CD14-positive monocyte (primary cell): ENCODE results near the gene IRX3. TPM values are rescaled to one million over a fixed set of nuclear protein-coding genes. Genes with fewer than 3 reads are reported as not detected.

ENCODE experiments used
- DNase-seq, 3 donors: peaks; one replicate each; pipeline ENCODE4 v3.0.0-alpha.2; 2011 to 2022
- H2AFZ ChIP-seq: 2 replicates; pipeline ENCODE4 v1.6.0; 2012; ENCODE audit warnings: mild to moderate bottlenecking, low read depth, low read length, inconsistent platforms; ENCODE audit not compliant: insufficient read depth, poor library complexity, severe bottlenecking
- H3K27ac ChIP-seq, 2 donors: 1 replicate in 1 of 2; 2 replicates in 1 of 2; pipeline ENCODE4 v1.5.1; 2012 to 2013; ENCODE audit warnings: low read length in 2 of 2, control low read depth in 1 of 2, inconsistent platforms in 1 of 2, low read depth in 1 of 2, mild to moderate bottlenecking in 1 of 2
- H3K27me3 ChIP-seq, 2 donors: one replicate each; pipeline versions ENCODE4 v1.6.0 to v1.6.1; 2011 to 2013; ENCODE audit warnings: low read length in 2 of 2; ENCODE audit not compliant: control insufficient read depth in 2 of 2, insufficient read depth in 2 of 2
- H3K36me3 ChIP-seq, 2 donors: replicated peaks in 1 of 2; 1 replicate in 1 of 2; 2 replicates in 1 of 2; pipeline versions ENCODE4 v1.5.1 to v1.6.1; 2012 to 2013; ENCODE audit warnings: low read length in 2 of 2, control low read depth in 1 of 2, inconsistent platforms in 1 of 2, mild to moderate bottlenecking in 1 of 2; ENCODE audit not compliant: insufficient read depth in 2 of 2, control insufficient read depth in 1 of 2
- H3K4me1 ChIP-seq, 2 donors: 1 replicate in 1 of 2; 2 replicates in 1 of 2; pipeline versions ENCODE4 v1.5.1 to v1.6.1; 2012 to 2013; ENCODE audit warnings: low read length in 2 of 2, control low read depth in 1 of 2, inconsistent platforms in 1 of 2, mild to moderate bottlenecking in 1 of 2, moderate library complexity in 1 of 2; ENCODE audit not compliant: insufficient read depth in 2 of 2, control insufficient read depth in 1 of 2
- H3K4me2 ChIP-seq: replicated peaks from 2 replicates; pipeline ENCODE3; 2012; ENCODE audit warnings: low read length, moderate library complexity, mild to moderate bottlenecking; ENCODE audit not compliant: poor library complexity, severe bottlenecking; ENCODE audit errors: extremely low read depth
- H3K4me3 ChIP-seq, 3 experiments: fragments of 200-600 bp in 1 of 3; sonication (generic) in 1 of 3; replicated peaks in 1 of 3; 1 replicate in 2 of 3; 2 replicates in 1 of 3; pipeline ENCODE4 v1.5.1; 2011 to 2013; ENCODE audit warnings: low read length in 3 of 3, mild to moderate bottlenecking in 3 of 3, control low read depth in 2 of 3, low read depth in 2 of 3, inconsistent platforms in 1 of 3, moderate library complexity in 1 of 3
- H3K79me2 ChIP-seq: 2 replicates; pipeline ENCODE4 v1.6.0; 2012; ENCODE audit warnings: mild to moderate bottlenecking, control low read depth, inconsistent platforms, low read length, moderate library complexity; ENCODE audit not compliant: insufficient read depth
- H3K9ac ChIP-seq: 2 replicates; pipeline ENCODE4 v1.6.0; 2017; ENCODE audit warnings: low read length, mild to moderate bottlenecking; ENCODE audit not compliant: insufficient read depth, poor library complexity, severe bottlenecking
- H3K9me3 ChIP-seq, 2 donors: replicated peaks in 1 of 2; 1 replicate in 1 of 2; 2 replicates in 1 of 2; pipeline versions ENCODE4 v1.5.1 to v1.6.1; 2012 to 2013; ENCODE audit warnings: low read length in 2 of 2, control low read depth in 1 of 2; ENCODE audit not compliant: control insufficient read depth in 1 of 2, insufficient read depth in 1 of 2
- H4K20me1 ChIP-seq: 2 replicates; pipeline ENCODE4 v1.6.0; 2012; ENCODE audit warnings: mild to moderate bottlenecking, low read length, control low read depth, moderate library complexity; ENCODE audit not compliant: insufficient read depth
- H3K27ac Mint-ChIP-seq, 7 donors: one replicate each; pipeline ENCODE4 v1.8.0; 2020; ENCODE audit warnings: mild to moderate bottlenecking in 7 of 7, mixed read lengths in 7 of 7, moderate library complexity in 6 of 7, inconsistent platforms in 2 of 7
- H3K27me3 Mint-ChIP-seq, 3 donors: one replicate each; pipeline ENCODE4 v1.8.0; 2021 to 2022; ENCODE audit warnings: low read depth in 3 of 3, mild to moderate bottlenecking in 3 of 3, mixed read lengths in 3 of 3, moderate library complexity in 3 of 3, inconsistent platforms in 1 of 3
- H3K36me3 Mint-ChIP-seq, 2 donors: one replicate each; pipeline ENCODE4 v1.8.0; 2020; ENCODE audit warnings: mixed read lengths in 2 of 2, inconsistent platforms in 1 of 2, mild to moderate bottlenecking in 1 of 2
- H3K4me1 Mint-ChIP-seq: one replicate; pipeline ENCODE4 v1.8.0; 2020; ENCODE audit warnings: mild to moderate bottlenecking, mixed read lengths
- H3K4me3 Mint-ChIP-seq, 2 donors: one replicate each; pipeline ENCODE4 v1.8.0; 2020; ENCODE audit warnings: mild to moderate bottlenecking in 2 of 2, mixed read lengths in 2 of 2, moderate library complexity in 1 of 2
- H3K9me3 Mint-ChIP-seq, 7 donors: one replicate each; pipeline ENCODE4 v1.8.0; 2020 to 2022; ENCODE audit warnings: mixed read lengths in 7 of 7, mild to moderate bottlenecking in 6 of 7, moderate library complexity in 6 of 7, inconsistent platforms in 2 of 7
- WGBS: methylation state at CpG from one replicate; pipeline ENCODE4 v1.1.5; 2013; ENCODE audit warnings: missing lambda C conversion rate; ENCODE audit not compliant: insufficient coverage; 5-methylcytosine and 5-hydroxymethylcytosine counted together
- intact Hi-C, 2 donors: fragments of 100-400 bp; cut with micrococcal nuclease; formaldehyde crosslinking; loops; one replicate each; pipeline versions ENCODE4 v1.15.0 to v1.15.1; 2023
- polyA plus RNA-seq, 3 donors: library from polyadenylated mRNA; depleted of rRNA in 1 of 3; unstranded in 2 of 3; stranded (reverse) in 1 of 3; fragments of 300-500 nt in 2 of 3; fragments of >200 nt in 1 of 3; fragmentation: Illumina TruSeq in 2 of 3; gene quantifications; 1 replicate in 2 of 3; 2 replicates in 1 of 3; pipeline ENCODE4 v1.2.3, GENCODE V29; 2012 to 2021
- TF ChIP-seq, protein P1 (sequence below): fragments of 200-600 bp; IDR thresholded peaks from one replicate; pipeline ENCODE4 v1.8.0; 2022; ENCODE audit warnings: antibody characterized with exemption, mild to moderate bottlenecking

The IRX3 gene
- polyA plus RNA-seq, 3 donors, result not detected

DNA sequence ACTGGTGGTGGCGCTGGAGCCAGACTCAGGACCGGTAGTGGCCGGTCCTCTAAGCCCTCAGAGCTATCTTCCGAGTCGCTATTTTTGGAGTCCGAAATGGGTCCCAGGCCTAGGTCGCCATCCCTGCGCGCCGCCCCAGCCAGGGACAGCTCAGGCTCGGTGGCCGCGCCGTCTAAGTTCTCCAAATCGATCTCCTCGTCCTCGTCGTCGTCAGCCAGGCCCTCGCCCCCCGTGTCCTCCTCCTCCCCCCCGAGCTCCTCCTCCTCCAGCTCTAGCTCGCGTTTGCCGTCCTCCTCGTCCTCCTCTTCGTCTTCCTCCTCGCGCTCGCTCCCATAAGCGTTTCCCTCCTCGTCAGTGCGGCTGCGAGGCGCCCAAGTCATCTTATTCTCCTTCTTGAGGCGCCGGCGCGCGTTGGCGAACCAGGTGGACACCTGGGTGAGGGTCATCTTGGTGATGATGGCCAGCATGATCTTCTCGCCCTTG is 1.6 kb downstream of the IRX3 start:
- H3K36me3 ChIP-seq, result no peaks in the 10 kb centered on the region
- H3K4me1 ChIP-seq, result peaks cover 18 to 23% of the 10 kb centered on the region in 2 donors
- Mint-ChIP-seq H3K4me3 (peak overlapping the region; percentile 20 to 90), H3K9me3 (peaks cover 0 to 36% (median 10%) of the 10 kb centered on the region in 7 donors), H3K36me3 (peaks cover 0 to 8% of the 10 kb centered on the region in 2 donors), H3K27me3 (peaks cover 82 to 96% (median 91%) of the 10 kb centered on the region in 3 donors), H3K27ac (no peak overlapping the region), H3K4me1 (peaks cover 31% of the 10 kb centered on the region)
- peaks cover 0 to 26% of the 10 kb centered on the region in 2 donors for H3K9me3 ChIP-seq
- no peak overlapping the region for H2AFZ ChIP-seq
- peaks cover 62 to 90% of the 10 kb centered on the region in 2 donors for H3K27me3 ChIP-seq
- TF ChIP-seq, protein P1, sequence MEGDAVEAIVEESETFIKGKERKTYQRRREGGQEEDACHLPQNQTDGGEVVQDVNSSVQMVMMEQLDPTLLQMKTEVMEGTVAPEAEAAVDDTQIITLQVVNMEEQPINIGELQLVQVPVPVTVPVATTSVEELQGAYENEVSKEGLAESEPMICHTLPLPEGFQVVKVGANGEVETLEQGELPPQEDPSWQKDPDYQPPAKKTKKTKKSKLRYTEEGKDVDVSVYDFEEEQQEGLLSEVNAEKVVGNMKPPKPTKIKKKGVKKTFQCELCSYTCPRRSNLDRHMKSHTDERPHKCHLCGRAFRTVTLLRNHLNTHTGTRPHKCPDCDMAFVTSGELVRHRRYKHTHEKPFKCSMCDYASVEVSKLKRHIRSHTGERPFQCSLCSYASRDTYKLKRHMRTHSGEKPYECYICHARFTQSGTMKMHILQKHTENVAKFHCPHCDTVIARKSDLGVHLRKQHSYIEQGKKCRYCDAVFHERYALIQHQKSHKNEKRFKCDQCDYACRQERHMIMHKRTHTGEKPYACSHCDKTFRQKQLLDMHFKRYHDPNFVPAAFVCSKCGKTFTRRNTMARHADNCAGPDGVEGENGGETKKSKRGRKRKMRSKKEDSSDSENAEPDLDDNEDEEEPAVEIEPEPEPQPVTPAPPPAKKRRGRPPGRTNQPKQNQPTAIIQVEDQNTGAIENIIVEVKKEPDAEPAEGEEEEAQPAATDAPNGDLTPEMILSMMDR, result no peak
- no peak for DNase-seq
- peak overlapping the region; percentile 26 for H3K4me2 ChIP-seq
- no peaks in the 10 kb centered on the region for H3K79me2 ChIP-seq
- H3K27ac ChIP-seq, result no peak overlapping the region
- 9% methylated on average over 28 of the region's 42 CpGs for WGBS
- H3K4me3 ChIP-seq, result no peak overlapping the region
- no peak overlapping the region for H3K9ac ChIP-seq
- intact Hi-C loops, result no loop called here
- H4K20me1 ChIP-seq, result no peaks in the 10 kb centered on the region

DNA sequence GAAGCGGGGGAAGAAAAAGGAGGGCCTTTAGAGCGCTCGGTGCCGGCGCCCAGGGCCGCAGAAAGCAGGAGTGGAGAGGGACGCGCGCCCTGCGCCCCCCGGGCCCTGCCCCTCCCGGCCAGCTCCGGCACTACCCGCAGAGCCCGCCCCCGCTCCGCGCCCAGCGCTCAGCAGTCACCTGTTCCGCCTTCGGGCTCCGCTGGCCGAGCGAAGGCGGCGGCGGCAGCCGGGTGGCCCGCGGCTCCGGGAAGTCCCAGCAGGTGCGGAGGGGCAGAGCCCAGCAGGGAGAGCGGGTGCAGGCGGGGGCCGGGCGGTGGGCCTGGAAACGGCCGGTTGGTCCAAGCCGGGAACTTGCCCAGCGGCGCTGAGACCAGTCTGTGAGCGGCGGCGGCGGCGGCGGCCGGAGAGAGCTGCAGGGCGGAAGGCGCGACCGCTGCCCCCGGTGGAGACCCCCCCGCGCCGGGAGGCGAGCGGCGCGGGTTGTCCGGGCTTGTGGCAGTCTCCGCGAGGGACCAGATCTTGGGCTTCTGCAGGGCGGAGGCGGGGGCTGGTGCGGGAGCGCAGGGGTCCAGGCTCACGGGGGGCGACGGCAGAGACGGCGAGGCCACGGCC is 2.2 kb downstream of the IRX3 start:
- Histone ChIP-seq H4K20me1 (no peaks in the 10 kb centered on the region), H2AFZ (no peak overlapping the region), H3K79me2 (no peaks in the 10 kb centered on the region), H3K9ac (no peak overlapping the region), H3K36me3 (no peaks in the 10 kb centered on the region), H3K9me3 (peaks cover 0 to 26% of the 10 kb centered on the region in 2 donors), H3K4me1 (peaks cover 18 to 23% of the 10 kb centered on the region in 2 donors), H3K4me3 (no peak overlapping the region), H3K4me2 (peak overlapping the region; percentile 26), H3K27me3 (peaks cover 65 to 90% of the 10 kb centered on the region in 2 donors), H3K27ac (no peak overlapping the region)
- 2% methylated on average over 73 of the region's 73 CpGs for WGBS
- DNase-seq, result no peak
- Mint-ChIP-seq H3K4me3 (peak overlapping the region; percentile 20 to 90), H3K27me3 (peaks cover 81 to 95% (median 91%) of the 10 kb centered on the region in 3 donors), H3K4me1 (peaks cover 31% of the 10 kb centered on the region), H3K9me3 (peaks cover 0 to 34% (median 10%) of the 10 kb centered on the region in 7 donors), H3K27ac (no peak overlapping the region), H3K36me3 (peaks cover 0 to 8% of the 10 kb centered on the region in 2 donors)
- TF ChIP-seq, protein P1, result no peak
- intact Hi-C loops, result no loop called here
